ENCODE measurements around the gene GAS2L2.

Gene GAS2L2

GRCh38 chr17:35763767-35764122 lies 10.7 kb upstream of the GAS2L2 start:
- TF ChIP-seq, protein P1, sequence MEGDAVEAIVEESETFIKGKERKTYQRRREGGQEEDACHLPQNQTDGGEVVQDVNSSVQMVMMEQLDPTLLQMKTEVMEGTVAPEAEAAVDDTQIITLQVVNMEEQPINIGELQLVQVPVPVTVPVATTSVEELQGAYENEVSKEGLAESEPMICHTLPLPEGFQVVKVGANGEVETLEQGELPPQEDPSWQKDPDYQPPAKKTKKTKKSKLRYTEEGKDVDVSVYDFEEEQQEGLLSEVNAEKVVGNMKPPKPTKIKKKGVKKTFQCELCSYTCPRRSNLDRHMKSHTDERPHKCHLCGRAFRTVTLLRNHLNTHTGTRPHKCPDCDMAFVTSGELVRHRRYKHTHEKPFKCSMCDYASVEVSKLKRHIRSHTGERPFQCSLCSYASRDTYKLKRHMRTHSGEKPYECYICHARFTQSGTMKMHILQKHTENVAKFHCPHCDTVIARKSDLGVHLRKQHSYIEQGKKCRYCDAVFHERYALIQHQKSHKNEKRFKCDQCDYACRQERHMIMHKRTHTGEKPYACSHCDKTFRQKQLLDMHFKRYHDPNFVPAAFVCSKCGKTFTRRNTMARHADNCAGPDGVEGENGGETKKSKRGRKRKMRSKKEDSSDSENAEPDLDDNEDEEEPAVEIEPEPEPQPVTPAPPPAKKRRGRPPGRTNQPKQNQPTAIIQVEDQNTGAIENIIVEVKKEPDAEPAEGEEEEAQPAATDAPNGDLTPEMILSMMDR (IDR thresholded peaks at IDR 0.05): no peak

DNA sequence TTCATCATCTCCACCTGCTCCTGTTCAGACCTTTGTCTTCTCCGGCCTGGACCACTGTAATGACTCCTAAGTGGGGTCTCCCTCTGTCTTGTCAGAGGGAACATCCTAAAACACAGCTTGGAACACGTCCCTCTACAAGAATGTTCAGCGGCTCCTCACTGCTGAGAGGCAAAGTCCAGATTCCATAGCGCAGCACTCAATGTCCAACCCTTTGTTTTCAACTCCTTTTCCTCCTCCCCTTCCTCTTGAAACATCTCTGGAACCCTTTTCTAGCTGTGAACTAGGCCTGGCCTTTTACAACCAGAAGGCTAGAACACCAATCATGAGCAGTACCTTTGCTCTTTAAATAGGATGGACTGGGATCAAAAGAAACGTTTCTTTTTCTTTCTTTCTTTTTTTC lies 8.6 kb upstream of the GAS2L2 start:
- TF ChIP-seq, protein P1 (IDR thresholded peaks at IDR 0.05): no peak

DNA sequence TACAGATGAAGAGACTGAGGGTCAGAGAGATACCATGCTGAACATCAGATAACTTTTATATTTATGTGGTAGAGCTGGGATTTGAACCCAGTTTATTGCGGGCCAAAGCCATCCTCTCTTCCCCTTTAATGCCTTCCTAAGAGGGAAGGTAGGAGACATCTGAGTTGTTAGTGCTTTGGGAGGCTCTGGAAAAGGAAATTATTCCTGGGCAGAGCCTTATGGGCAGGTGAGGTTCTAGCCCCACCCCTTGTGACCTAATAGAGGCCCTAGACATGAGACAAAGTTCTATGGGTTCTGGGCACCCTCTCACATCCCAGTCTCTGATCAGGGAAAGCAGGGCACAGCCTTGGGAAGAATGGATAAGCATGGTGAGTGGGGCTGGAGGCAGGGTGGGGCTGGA lies 7.5 kb upstream of the GAS2L2 start, which contains the start of gene C17orf50:
TSS of gene C17orf50 (plus strand) at position 301 of the 400 bp plus-strand sequence. CDS start at position 356, 55 bp downstream.
- TF ChIP-seq, protein P1 (IDR thresholded peaks at IDR 0.05): no peak

DNA sequence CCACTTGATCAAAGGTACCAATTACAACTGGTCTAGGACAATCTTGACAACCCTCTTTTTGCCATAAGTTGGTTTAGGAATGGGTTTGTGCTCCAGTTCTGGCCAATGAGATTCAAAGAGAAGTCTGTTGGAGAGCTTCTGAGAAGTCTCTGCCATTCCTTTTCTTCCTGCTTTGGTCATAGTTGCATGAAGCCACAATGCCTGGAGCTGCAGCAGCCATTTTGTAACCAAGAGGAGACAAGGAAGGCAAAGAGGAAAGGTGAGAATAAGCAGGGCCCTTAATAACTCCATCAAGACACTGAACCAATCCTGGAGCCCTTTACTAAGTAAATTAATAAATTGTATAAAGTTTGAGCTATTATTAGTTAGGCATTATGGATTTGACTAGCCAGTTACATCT lies 4.2 kb upstream of the GAS2L2 start:
- TF ChIP-seq, protein P1 (IDR thresholded peaks at IDR 0.05): no peak

DNA sequence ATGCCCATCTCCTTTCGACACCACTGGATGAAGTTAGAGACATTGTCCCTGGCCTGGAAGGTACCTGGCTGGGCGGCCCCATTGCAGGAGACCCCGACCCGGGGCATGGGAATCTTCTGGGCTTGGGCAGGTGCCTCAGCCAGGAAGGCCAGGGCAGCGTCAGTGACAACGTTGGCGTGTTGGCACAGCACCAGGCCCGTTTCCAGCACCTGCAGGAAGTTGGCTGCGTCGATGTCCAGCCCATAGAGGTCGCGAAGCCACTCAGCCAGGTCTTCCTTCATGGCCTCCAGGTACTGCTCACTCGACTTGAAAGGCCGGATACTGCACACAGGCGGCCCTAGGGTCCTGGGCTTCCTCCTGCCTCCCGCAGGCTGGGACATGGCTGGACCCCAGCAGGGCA lies 568 bp downstream of the GAS2L2 start:
- TF ChIP-seq, protein P1 (IDR thresholded peaks at IDR 0.05): no peak

GRCh38 chr17:35750526-35751395 lies 2.3 kb downstream of the GAS2L2 start:
- TF ChIP-seq, protein P1 (IDR thresholded peaks at IDR 0.05): no peak

- TF ChIP-seq, protein P1 (IDR thresholded peaks at IDR 0.05): no peak
These were observed 3.3 kb downstream of the GAS2L2 start for GRCh38 chr17:35749560-35750412.
